Adipose tissue (tissue), 3 donors: ENCODE measurements around the gene CCHCR1. TPM values are rescaled to one million over a fixed set of nuclear protein-coding genes. Genes with fewer than 3 reads are reported as not detected.

Source experiments
- H3K27ac ChIP-seq: one replicate; pipeline ENCODE4 v1.5.1; 2013; ENCODE audit warnings: low read depth, low read length
- WGBS, 3 donors: extraction: QIAGEN DNeasy Blood & Tissue Kit; methylation state at CpG; one replicate each; pipeline ENCODE4 v1.1.7; 2013; 5-methylcytosine and 5-hydroxymethylcytosine counted together
- polyA plus RNA-seq, 3 donors: library from polyadenylated mRNA; stranded (reverse); fragments of 200-250 nt; gene quantifications; one replicate each; pipeline ENCODE4 v1.2.3, GENCODE V29; 2013
- donor health status: healthy with polysubstance abuse.
- donor health status: Bipolar disorder and iron deficiency.
- donor health status: healthy.

CCHCR1 gene
- polyA plus RNA-seq, 3 donors, result 6.1 to 11.0 (median 7.4) TPM

DNA sequence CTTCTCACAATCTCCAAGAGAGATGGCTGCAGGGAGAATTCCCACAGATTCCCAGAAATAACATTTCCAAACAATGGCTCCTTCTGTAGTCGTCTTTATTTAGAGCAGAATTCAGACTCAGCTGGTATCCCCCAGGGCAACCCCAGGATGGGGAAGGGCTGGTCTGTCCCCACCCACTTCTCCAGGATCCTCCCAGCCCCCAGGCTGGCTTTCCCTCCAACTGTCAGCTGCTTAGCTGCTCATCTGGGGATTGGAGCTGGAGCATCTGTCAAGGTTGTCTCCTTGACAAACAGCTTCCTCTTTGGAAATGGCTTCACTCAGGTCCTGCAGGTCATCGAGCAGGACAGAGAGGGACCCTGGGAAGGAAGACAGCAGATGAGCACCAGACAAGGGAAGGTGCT, 15.2 kb downstream of the CCHCR1 start:
- 57 to 63% (median 58%) methylated on average over 2 of the region's 2 CpGs for WGBS, 3 donors
- H3K27ac ChIP-seq, result no peak overlapping the region

DNA sequence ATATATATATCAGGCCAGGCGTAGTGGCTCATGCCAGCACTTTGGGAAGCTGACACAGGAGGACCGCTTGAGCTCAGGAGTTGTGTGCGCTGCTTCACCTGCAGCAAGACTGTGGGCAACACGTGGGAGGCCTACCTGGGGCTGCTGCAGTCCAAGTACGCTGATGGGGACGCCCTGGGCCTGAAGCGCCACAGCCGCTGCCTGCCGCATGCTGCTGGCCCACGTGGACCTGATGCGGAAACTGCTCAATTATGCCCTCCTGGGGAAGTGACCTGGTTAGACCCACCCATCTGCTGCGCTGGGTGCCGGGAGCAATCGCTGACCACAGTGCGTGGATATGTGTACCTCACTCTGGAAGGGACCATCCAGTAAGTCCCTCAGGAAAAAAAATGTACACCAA, 17.0 kb downstream of the CCHCR1 start:
- H3K27ac ChIP-seq, result no peak overlapping the region
- WGBS, 3 donors, result 82 to 86% (median 86%) methylated on average over 15 of the region's 15 CpGs

DNA sequence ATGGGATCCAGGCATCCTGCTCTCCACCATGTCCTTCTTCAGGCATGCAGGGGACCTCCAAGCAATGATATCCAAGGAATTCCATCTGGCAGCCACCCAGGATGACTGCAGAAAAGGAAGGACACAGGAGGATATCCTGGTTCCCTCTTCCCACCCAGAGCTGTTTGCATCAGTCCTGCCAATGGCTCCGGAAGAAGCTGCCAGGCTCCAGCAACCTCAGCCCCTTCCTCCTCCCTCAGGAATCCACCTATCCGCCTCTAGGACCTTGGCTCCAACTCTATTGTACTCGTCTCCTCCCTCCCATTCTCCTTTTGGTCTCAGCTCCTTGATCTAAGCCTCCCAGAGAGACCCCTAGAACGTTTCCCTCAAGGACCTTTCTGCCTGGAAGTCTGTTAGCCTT, 18.0 kb downstream of the CCHCR1 start:
- WGBS, 3 donors, result 37 to 47% (median 40%) methylated on average over 4 of the region's 4 CpGs
- no peak overlapping the region for H3K27ac ChIP-seq

DNA sequence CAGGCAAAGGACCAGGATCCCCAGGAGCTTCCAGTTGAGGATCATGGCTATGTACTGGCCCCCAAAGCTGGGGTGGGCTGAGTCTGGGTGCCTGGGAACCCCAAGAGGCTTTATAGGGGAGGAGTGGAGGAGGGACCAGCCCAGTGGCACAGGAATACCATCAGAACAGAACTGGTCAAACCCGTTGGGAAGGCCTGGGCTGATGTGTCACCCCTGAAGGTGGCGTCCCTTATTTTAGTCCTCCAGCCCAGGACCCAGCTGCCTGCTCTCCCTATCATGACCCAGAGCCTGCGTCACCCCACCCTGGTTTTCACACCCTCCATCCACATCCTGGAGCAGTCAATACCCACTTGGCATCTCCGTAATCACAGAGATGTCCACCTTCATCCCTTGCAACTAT, 18.6 kb downstream of the CCHCR1 start, which contains the start of gene PSORS1C2:
PSORS1C2 (minus strand) TSS at position 85 of the 400 bp plus-strand sequence; CDS start at position 45, 40 bp downstream.
- H3K27ac ChIP-seq, result no peak within 1 kb of the TSS
- 90 to 94% (median 93%) methylated on average over 4 of the region's 4 CpGs for WGBS, 3 donors

DNA sequence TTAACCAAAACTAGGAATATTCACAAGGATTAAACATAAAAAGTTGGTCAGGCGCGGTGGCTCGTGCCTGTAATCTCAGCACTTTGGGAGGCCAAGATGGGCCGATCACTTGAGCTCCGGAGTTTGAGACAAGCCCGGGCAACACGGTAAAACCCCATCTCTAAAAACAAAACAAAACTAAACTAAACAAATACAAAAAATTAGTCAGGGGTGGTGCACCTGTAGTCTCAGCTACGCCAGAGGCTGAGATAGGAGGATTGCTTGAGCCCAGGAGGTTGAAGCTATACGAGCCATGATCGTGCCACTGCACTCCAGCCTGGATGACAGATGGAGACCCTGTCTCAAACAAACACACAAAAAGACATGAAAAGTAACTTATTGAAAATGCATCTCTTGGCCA, 21.9 kb downstream of the CCHCR1 start:
- 86 to 96% (median 90%) methylated on average over 10 of the region's 10 CpGs for WGBS, 3 donors
- no peak overlapping the region for H3K27ac ChIP-seq

DNA sequence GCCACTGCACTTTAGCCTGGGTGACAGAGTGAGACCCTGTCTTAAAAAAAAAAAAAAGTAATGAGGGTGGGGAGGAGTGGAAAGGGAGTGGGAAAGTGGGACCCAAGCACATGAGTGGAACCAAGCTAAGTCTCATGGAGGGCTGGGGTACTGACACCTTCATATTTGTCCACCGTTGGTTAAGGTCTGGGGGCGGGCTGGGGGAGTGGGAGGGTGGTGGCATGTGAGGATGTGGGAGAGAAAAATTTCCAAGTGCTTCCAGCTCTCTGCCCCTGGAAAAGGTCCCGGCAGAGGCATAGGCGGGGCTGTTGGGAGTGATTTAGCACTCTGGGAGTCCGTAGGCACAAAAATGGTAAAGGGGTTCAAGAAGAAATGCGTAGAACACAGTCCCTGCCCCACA, 24.8 kb downstream of the CCHCR1 start:
- no peak overlapping the region for H3K27ac ChIP-seq
- WGBS, 3 donors, result 69 to 82% (median 75%) methylated on average over 6 of the region's 6 CpGs

DNA sequence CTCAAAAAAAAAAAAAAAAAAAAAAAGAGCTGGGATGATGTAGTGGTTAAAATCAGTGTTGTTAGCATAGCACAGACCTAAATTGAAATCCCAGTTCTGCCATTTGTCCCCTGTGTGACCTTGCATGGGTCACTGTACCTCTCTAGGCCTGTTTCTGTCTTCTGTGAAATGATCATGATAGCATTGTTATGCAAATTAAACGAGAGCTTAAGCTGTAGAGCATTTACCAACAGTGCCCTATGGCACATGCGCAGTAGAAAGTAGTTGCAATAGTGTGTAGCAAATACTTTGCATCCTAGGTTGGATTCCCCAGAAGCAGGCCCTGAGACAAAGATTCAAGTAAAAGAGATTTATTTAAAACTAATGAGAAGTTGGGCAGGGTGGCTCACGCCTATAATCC, 26.0 kb downstream of the CCHCR1 start:
- 74 to 88% (median 82%) methylated on average over 3 of the region's 3 CpGs for WGBS, 3 donors
- no peak overlapping the region for H3K27ac ChIP-seq

DNA sequence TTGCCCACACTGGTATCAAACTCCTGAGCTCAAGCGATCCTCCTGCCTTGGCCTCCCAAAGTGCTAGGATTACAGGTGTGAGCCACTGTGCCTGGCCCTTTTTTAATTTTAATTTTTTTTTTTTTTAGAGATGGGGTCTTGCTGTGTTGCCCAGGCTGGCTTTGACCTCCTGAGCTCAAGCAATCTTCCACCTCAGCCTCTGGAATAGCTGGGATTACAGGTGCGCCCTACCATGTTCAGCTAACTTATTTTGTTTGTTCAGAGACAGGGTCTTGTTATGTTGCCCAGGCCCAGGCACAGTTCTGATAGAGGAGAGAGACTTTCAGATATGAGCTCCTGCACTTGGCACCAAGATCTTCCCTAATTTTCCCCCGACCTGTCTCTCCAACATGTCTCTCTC, 26.9 kb downstream of the CCHCR1 start:
- H3K27ac ChIP-seq, result no peak overlapping the region
- WGBS, 3 donors, result 91 to 96% (median 95%) methylated on average over 3 of the region's 3 CpGs

DNA sequence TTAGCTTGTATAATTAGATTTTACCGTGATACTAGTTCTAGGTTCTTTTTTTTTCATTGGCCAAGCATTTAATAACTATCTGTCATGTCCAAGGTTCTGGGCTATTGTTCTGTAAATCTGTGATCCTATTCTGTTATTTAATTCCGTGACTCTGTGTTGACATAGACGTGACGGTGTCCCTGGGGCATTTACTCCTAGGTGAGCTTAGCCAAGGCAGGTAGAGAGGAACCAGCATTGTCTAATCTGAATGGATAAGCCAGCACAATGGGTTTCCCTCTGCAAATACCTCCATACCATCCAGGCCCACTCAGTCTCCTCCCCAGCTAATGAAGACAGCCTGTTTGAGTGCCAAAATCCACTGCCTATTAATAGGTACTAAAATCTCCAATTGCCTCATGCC, 28.5 kb downstream of the CCHCR1 start:
- WGBS, 3 donors, result 33 to 72% (median 70%) methylated on average over 4 of the region's 4 CpGs
- no peak overlapping the region for H3K27ac ChIP-seq

DNA sequence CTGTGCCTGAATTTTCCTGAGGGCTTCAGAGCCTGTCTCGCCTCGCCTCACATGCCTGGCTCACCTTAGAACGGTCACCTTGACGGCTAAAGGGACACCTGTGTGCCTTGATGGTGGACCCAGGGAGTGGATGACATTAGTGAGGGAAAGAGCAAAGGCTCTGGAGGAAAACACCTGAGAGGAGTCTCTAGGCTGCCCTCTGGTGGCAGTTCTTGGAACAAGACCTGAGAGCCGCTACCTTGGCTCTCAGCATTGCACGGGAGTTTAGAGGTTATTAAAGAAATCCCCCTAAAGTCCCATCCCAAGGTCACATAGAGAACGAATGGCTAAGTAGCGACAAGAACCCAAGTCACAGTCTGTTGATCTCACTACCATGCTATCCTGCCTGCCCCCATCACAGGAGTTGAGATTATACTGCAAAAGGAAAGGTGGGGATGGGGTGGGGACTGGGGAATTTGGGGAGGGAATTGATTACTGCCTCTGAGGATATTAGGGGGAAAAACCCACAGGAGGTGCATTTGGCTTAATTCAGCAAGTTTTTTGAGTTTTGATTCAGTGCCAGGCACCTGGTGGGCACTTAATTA, 29.4 kb downstream of the CCHCR1 start:
- WGBS, 3 donors, result 4 to 12% (median 8%) methylated on average over 8 of the region's 8 CpGs

DNA sequence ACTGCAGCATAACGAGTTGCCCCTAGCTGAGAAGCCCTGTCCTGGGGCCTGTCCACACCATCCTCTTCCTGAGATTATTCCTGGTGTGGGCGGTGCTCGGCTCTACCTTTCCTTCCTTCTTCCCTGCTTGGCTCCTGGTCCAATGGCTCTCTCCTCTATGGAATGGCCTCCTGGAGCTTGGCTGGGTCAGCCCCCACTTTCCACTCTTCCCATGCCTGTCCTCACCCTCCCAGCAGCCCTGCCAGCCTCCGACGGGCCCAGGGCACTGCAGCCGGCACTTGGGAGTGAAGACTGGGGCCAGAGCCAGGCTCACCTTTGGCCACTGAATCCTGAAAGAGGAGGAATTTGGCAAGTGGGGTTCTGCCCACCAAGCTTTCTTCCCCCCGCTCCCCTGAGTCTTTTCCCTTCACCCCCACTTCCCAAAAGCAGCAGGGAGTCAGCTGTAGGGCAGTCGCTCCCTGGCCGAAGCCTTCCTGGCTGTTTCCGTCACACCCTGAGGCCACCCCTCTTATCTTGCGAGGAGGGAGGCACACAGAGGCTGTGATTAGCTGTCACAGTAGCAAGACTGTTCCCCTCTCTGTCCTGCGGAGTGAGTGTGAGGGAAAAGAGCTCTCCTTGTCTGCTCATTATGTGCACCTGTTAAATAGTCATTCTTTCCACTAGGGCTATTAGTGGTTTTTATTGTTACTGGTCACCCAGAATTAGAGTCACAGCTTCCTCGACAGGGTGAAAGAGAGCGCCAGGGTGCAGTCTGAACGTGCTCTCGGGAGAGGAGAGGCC, 31.0 kb downstream of the CCHCR1 start:
- H3K27ac ChIP-seq, result no peak overlapping the region
- WGBS, 3 donors, result 57 to 74% (median 63%) methylated on average over 15 to 16 of the region's 16 CpGs

More for the DNA sequence above, 29.4 kb downstream of the CCHCR1 start:
- H3K27ac ChIP-seq, result no peak overlapping the region

DNA sequence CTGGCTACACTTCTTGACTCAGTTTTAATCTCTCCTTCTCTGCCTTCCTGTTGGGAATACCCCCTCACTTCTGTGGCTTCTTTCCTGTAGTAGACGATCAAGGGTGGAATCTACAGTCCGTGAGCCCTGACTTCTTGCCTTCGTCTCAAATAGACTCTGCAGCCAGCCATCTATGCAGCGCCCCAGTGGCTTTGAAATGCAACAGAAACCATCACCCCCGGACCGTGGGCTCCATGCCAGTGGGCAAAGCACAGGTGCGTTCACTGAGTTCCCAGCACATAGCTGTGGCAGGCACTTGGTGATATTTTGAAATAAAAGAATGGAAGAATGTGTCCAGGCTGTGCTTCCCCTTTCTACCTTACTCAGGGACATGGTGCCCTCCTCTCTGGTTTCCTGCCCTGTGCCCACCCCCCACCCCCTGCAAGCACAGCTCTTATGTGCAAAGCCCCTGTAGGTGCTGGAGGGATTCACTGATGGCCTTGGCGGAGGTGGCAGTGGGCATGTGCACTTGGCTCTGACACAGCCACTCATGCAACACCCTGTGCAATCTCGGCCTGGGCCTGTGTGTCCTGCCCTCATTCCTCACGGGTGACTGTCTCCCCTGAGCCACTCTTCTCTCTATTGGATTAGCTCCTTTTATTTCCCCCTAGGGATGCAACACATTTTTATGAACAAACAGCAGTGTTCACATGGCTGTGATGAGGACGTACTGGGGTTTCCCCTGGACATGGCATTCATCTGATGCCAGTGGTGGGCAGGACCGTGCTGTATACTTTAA, 31.8 kb downstream of the CCHCR1 start:
- WGBS, 3 donors, result 53 to 72% (median 56%) methylated on average over 12 of the region's 12 CpGs
- H3K27ac ChIP-seq, result no peak overlapping the region

DNA sequence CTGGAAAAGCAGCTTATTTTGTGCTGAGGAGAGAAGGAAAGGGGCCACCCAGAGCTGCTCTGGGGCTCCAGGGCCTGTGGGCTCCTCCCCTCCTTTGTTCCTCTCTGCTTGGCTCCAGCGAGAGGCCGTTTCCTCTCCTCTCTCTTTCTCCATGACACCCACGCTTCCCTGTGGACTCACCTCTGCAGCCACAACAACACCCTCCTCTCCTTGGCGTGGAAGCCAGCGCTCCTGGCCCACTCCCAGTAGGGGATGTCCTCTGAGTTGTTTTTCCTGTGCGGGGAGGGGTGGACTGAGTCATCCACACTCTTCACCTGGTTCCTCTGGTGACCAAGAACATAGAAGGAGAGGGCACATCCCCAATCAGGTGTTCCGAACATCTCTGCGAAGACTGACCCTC, 32.4 kb downstream of the CCHCR1 start:
- H3K27ac ChIP-seq, result no peak overlapping the region
- WGBS, 3 donors, result 46 to 59% (median 48%) methylated on average over 8 of the region's 8 CpGs

DNA sequence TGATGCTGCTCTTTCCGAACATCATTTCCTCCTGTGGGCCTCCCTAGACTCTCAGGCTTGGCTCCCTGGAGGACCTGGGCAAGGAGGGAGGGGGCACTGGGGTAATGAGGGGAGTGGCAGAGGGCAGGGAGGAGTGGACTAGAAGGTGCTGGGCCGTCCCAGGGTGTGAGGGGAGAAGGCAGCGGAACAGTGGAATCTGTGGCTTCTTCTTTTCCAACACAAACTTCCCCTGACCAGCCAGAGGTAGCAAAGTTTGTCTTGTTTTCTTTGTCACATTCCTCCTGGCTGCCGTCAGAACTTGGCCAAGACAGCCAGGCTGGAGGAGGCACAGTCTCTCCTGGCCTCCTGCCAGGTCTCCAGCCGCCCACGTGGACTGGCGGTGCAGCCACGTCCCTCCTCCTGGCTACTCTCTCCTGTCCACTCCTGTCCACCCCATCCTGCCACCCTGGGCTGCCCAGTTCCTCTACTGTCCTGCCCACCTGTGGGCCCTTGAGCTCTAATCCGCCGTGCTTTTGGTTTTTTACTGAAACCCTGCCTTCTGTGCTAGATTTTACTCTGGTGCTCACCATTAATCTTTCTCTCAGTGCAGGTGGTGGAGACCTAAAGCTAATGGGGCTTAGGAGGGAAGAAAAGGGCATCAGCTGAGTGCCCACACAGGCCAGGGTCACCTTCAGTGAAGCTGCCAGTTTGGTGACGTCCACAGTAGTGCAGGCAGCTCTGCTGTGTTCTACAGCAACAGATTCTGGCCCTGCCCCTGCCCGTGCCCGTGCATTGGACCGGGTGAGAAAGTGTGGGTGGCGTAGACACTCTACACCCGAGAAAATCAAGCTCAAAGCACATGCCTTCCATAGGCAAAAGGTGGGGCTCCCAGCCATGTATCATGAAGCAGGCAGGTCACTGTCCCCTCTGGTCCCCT, 34.6 kb downstream of the CCHCR1 start:
- WGBS, 3 donors, result 39 to 54% (median 51%) methylated on average over 16 of the region's 16 CpGs
- H3K27ac ChIP-seq, result no peak overlapping the region

DNA sequence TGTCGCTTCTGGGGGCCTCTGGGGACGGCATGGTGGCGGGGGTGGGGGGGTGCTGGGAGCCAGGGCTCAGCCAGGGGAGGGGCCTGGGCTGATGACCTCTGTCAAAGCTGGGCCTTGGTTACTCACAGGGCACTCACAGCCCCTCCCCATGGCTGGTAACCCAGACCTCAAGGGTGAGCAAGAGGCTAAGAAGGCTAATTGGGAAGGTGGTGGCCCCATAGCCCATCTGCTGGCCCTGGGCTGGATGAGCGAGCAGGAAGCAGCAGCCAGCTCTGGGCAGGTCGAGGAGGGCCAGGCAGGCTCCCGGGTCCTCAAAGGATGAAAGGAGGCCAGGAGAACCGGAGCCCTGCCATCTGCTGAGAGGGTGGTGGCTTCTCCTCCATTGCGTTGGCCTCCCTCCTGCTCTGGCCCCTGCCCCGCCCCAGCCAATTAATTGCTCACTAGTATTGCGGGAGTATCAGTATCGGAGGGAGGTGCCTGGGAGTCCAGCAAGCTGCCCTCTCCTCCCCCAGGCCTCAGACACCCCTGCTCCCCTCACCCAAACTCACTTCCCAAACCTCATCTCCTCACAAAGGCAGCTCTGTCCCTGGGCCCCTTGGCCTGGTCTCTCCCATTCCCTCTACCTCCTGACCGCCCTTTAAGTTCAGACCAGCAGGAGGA, 36.3 kb downstream of the CCHCR1 start:
- no peak overlapping the region for H3K27ac ChIP-seq
- WGBS, 3 donors, result 70 to 87% (median 81%) methylated on average over 11 to 12 of the region's 12 CpGs

DNA sequence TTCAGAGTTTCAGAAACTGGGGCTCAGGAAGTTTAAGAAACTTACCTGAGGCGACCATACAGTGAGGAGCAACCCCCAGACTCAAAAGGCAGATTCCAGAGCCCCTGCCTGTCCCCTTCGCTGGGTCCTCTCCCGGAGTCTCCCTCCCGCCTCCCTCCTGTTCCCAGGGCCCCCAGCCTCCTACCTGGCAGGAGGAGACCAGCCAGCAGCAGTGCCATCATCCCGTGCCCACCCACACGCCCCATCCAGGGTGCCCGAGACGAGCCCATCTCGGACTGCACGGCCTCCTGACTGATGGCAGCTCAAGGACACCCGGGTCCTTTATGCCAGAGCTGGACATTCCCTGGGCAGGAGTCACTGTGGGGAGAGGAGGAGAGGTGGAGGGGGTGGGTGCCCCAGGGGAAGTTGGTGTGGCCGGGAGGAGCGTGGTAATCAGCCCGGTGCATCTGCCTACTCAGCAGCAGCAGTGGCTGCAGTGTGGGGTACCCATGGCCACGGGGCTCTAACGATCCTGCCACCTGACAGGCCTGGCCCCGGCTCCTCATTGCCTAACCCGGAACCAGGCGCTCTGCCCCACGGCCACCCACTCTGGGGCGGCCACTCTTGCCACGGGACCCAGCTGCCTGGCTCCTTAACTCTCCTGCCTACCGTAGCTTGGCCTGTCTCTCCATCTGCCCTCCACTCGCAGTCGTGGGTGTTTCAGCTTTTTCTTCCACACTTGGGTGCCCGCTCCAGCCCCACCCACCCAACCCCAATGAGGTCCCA, 37.3 kb downstream of the CCHCR1 start, which contains the start of gene CDSN:
CDSN (minus strand) TSS at position 296 of the 765 bp plus-strand sequence; CDS start at position 269, 27 bp downstream.
- WGBS, 3 donors, result 78 to 85% (median 83%) methylated on average over 23 to 26 of the region's 26 CpGs

DNA sequence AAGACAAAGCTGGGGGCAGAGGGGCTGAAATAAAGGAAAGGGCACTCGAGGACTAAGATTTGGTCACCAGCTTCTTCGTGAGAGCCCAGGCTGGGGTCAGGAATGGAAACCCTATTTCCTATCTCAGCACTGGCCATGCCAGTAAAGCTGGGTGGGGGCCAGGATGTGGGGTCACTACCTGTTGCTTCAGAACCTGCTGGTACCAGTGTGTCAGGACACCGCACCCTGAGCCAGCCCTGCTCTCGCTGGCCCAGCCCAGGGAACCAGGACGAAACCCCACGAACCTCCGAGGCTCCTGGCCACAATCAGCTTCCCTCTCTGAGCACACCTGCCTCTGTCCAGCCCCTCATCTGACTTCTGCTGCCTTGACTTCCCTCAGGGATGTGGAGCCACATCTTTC, 39.4 kb downstream of the CCHCR1 start:
- WGBS, 3 donors, result 80 to 87% (median 82%) methylated on average over 7 of the region's 7 CpGs

More for the DNA sequence above, 37.3 kb downstream of the CCHCR1 start, which contains the start of gene CDSN:
- no peak within 1 kb of the TSS for H3K27ac ChIP-seq

More for the DNA sequence above, 39.4 kb downstream of the CCHCR1 start:
- no peak overlapping the region for H3K27ac ChIP-seq
